ENCODE results near the gene ZNFX1. TPM values are rescaled to one million over a fixed set of nuclear protein-coding genes. Genes with fewer than 3 reads are reported as not detected.

ZNFX1 gene
- polyA plus RNA-seq, 1 of the 3 experiments (the other 2 are of a cell fraction), result 3.9 TPM

- Histone ChIP-seq H3K9me3 (no peaks in the 10 kb centered on the region), H3K4me2 (no peak overlapping the region), H3K27ac (ENCODE audit: low read depth in 2 of 2, low read length in 1 of 2) (no peak overlapping the region), H2AFZ (ENCODE audit: low read depth) (no peak overlapping the region), H4K20me1 (ENCODE audit: insufficient read depth) (no peaks in the 10 kb centered on the region), H3K4me1 (ENCODE audit: control insufficient read depth in 1 of 2, insufficient read depth in 2 of 2, low read depth in 1 of 2, low read length in 1 of 2) (peaks cover 0 to 16% of the 10 kb centered on the region in 2 experiments; a peak in 1 of 4 replicates), H3K4me3 (ENCODE audit: low read depth in 2 of 2, low read length in 1 of 2) (no peak overlapping the region), H3K9me2 (no peaks in the 10 kb centered on the region), H3K27me3 (ENCODE audit: insufficient read depth) (peaks cover 54% of the 10 kb centered on the region), H3K79me2 (ENCODE audit: insufficient read depth) (no peaks in the 10 kb centered on the region), H3K9ac (no peak overlapping the region), H3F3A (replicated peaks; ENCODE audit: insufficient read depth) (no peaks in the 10 kb centered on the region), H3K36me3 (replicated peaks in 1 of 2; ENCODE audit: control insufficient read depth in 1 of 2, insufficient read depth in 2 of 2, low read length in 1 of 2) (no peaks in the 10 kb centered on the region)
- no peak for DNase-seq
- 40% methylated on average over 2 of the region's 2 CpGs for WGBS (ENCODE audit: low lambda C conversion rate)
- POLR2A ChIA-PET, result no interaction called here
- TF ChIP-seq MAX (IDR thresholded peaks at IDR 0.05; ENCODE audit: low read depth) (no peak), CHD2 (IDR thresholded peaks at IDR 0.05; ENCODE audit: low read length, partially characterized antibody) (no peak), TEAD4 (IDR thresholded peaks at IDR 0.05; ENCODE audit: borderline replicate concordance, insufficient read depth) (no peak), MEF2A (IDR thresholded peaks at IDR 0.05; ENCODE audit: borderline replicate concordance, low read depth) (no peak), TCF12 (IDR thresholded peaks at IDR 0.05) (no peak), FOXM1 (IDR thresholded peaks at IDR 0.05; ENCODE audit: low read depth) (no peak), PBX3 (IDR thresholded peaks at IDR 0.05) (no peak), TAF1 (IDR thresholded peaks at IDR 0.05; ENCODE audit: borderline replicate concordance, low read depth, low read length) (no peak), GABPA (IDR thresholded peaks at IDR 0.05; ENCODE audit: low read depth) (no peak), RXRA (IDR thresholded peaks at IDR 0.05; ENCODE audit: borderline replicate concordance, low read depth) (no peak), POLR2AphosphoS5 (IDR thresholded peaks at IDR 0.05; ENCODE audit: low read depth, low read length) (no peak), SMC3 (IDR thresholded peaks at IDR 0.05; ENCODE audit: low read depth, low read length) (no peak), RCOR1 (IDR thresholded peaks at IDR 0.05; ENCODE audit: low read length) (no peak), FOSL2 (IDR thresholded peaks at IDR 0.05; ENCODE audit: borderline replicate concordance, low read depth) (no peak), RAD21 (IDR thresholded peaks at IDR 0.05; ENCODE audit: low read length) (no peak)
- TF ChIP-seq, protein P1, sequence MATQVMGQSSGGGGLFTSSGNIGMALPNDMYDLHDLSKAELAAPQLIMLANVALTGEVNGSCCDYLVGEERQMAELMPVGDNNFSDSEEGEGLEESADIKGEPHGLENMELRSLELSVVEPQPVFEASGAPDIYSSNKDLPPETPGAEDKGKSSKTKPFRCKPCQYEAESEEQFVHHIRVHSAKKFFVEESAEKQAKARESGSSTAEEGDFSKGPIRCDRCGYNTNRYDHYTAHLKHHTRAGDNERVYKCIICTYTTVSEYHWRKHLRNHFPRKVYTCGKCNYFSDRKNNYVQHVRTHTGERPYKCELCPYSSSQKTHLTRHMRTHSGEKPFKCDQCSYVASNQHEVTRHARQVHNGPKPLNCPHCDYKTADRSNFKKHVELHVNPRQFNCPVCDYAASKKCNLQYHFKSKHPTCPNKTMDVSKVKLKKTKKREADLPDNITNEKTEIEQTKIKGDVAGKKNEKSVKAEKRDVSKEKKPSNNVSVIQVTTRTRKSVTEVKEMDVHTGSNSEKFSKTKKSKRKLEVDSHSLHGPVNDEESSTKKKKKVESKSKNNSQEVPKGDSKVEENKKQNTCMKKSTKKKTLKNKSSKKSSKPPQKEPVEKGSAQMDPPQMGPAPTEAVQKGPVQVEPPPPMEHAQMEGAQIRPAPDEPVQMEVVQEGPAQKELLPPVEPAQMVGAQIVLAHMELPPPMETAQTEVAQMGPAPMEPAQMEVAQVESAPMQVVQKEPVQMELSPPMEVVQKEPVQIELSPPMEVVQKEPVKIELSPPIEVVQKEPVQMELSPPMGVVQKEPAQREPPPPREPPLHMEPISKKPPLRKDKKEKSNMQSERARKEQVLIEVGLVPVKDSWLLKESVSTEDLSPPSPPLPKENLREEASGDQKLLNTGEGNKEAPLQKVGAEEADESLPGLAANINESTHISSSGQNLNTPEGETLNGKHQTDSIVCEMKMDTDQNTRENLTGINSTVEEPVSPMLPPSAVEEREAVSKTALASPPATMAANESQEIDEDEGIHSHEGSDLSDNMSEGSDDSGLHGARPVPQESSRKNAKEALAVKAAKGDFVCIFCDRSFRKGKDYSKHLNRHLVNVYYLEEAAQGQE (IDR thresholded peaks at IDR 0.05; ENCODE audit: low read depth, low read length), result no peak
- TF ChIP-seq, protein P2, sequence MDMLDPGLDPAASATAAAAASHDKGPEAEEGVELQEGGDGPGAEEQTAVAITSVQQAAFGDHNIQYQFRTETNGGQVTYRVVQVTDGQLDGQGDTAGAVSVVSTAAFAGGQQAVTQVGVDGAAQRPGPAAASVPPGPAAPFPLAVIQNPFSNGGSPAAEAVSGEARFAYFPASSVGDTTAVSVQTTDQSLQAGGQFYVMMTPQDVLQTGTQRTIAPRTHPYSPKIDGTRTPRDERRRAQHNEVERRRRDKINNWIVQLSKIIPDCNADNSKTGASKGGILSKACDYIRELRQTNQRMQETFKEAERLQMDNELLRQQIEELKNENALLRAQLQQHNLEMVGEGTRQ (IDR thresholded peaks at IDR 0.05; ENCODE audit: borderline replicate concordance, low read depth, low read length), result no peak
- CTCF ChIA-PET, result interaction anchor here (1.2 kb wide), 1 partner anchor 17 kb away, joined by 5 read pairs; no protein-coding TSS in a partner anchor
Observed at GRCh38 chr20:49316704-49317103, 38.8 kb upstream of the ZNFX1 start.
